ENCODE results near the gene PIGU.
A peak's percentile ranks its signal among the peaks of the same experiment; 100 is the strongest.
"Not testable (repeated sequence)": the region's sequence is repeated elsewhere in the genome, so short reads cannot be mapped to it uniquely, and the experiment has no call there.

PIGU gene

GRCh38 chr20:34622821-34623451, 54.0 kb downstream of the PIGU start:
- DNase-seq (ENCODE audit: low read depth in 2 of 2): no peak

GRCh38 chr20:34621383-34622367, 55.2 kb downstream of the PIGU start:
- no peak for DNase-seq (ENCODE audit: low read depth in 2 of 2)

GRCh38 chr20:34621036-34621343, 55.9 kb downstream of the PIGU start:
- no peak for DNase-seq (ENCODE audit: low read depth in 2 of 2)

- DNase-seq (ENCODE audit: low read depth in 2 of 2): no peak
Measured at GRCh38 chr20:34618676-34619075, 58.2 kb downstream of the PIGU start.

GRCh38 chr20:34616913-34617312, 60.0 kb downstream of the PIGU start:
- DNase-seq (ENCODE audit: low read depth in 2 of 2): not testable (repeated sequence)

- DNase-seq (ENCODE audit: low read depth in 2 of 2): no peak
Measured at GRCh38 chr20:34615477-34615876, 61.4 kb downstream of the PIGU start.

GRCh38 chr20:34611976-34612375, 64.9 kb downstream of the PIGU start:
- not testable (repeated sequence) for DNase-seq (ENCODE audit: low read depth in 2 of 2)

GRCh38 chr20:34607066-34607465, 69.8 kb downstream of the PIGU start:
- no peak for DNase-seq (ENCODE audit: low read depth in 2 of 2)

- no peak for DNase-seq (ENCODE audit: low read depth in 2 of 2)
Measured at GRCh38 chr20:34604980-34605788, 71.7 kb downstream of the PIGU start.

GRCh38 chr20:34600892-34601653, 75.8 kb downstream of the PIGU start:
- DNase-seq (ENCODE audit: low read depth in 2 of 2): no peak

GRCh38 chr20:34595377-34596184, 81.3 kb downstream of the PIGU start:
- no peak for DNase-seq (ENCODE audit: low read depth in 2 of 2)

GRCh38 chr20:34586488-34587163, 90.3 kb downstream of the PIGU start:
- DNase-seq (ENCODE audit: low read depth in 2 of 2): no peak

- DNase-seq (ENCODE audit: low read depth in 2 of 2): no peak
Measured at GRCh38 chr20:34585019-34585418, 91.9 kb downstream of the PIGU start.

- DNase-seq (ENCODE audit: low read depth in 2 of 2): no peak
Measured at GRCh38 chr20:34583544-34583943, 93.3 kb downstream of the PIGU start.

GRCh38 chr20:34582911-34583310, 94.0 kb downstream of the PIGU start:
- DNase-seq (ENCODE audit: low read depth in 2 of 2): no peak

- DNase-seq (ENCODE audit: low read depth in 2 of 2): no peak
Measured at GRCh38 chr20:34582221-34582620, 94.7 kb downstream of the PIGU start.

GRCh38 chr20:34581341-34582184, 95.3 kb downstream of the PIGU start:
- peak in 1 of 2 donors; percentile 30 for DNase-seq (ENCODE audit: low read depth in 2 of 2)

GRCh38 chr20:34579979-34580940, 96.6 kb downstream of the PIGU start:
- no peak for DNase-seq (ENCODE audit: low read depth in 2 of 2)
